OCI-LY7 (cell line): ENCODE results near the gene CPLANE1. TPM values are rescaled to one million over a fixed set of nuclear protein-coding genes. Genes with fewer than 3 reads are reported as not detected.

Experiments
- BruUV-seq: library from RNA; stranded (reverse); fragments of 400-500 nt; replicated peaks from 2 replicates; lab custom pipeline; 2021; lab: Mats Ljungman, UMichigan
- CTCF ChIA-PET: fragments of 300-600 bp; sonication (Branson Sonifier 250); formaldehyde crosslinking; loops from one replicate; lab custom pipeline; 2022; ENCODE audit warnings: antibody characterized with exemption; ENCODE audit not compliant: unreplicated experiment; lab: Charles Lee
- POLR2A ChIA-PET: fragments of 300-600 bp; sonication (Branson Sonifier 250); formaldehyde crosslinking; loops from one replicate; lab custom pipeline; 2022; ENCODE audit warnings: antibody characterized with exemption; lab: Charles Lee
- DNase-seq: peaks from one replicate; pipeline ENCODE4 v3.0.0-alpha.2; 2015; ENCODE audit warnings: low spot score
- H2AFZ ChIP-seq: fragments of 200-600 bp; sonication (generic), shearing (Covaris generic); 2 replicates; pipeline ENCODE4 v1.6.1; 2014; ENCODE audit warnings: mild to moderate bottlenecking, antibody characterized with exemption, low read length, moderate library complexity
- H3K27ac ChIP-seq: fragments of 200-600 bp; sonication (generic); 2 replicates; pipeline ENCODE4 v1.5.1; 2014; ENCODE audit warnings: mixed run types, low read depth, mild to moderate bottlenecking, moderate library complexity, low read length, inconsistent platforms; ENCODE audit not compliant: poor library complexity, severe bottlenecking
- H3K36me3 ChIP-seq: fragments of 200-600 bp; sonication (generic); 2 replicates; pipeline ENCODE4 v1.6.1; 2014; ENCODE audit warnings: mild to moderate bottlenecking, antibody characterized with exemption, low read length, moderate library complexity, mixed read lengths; ENCODE audit not compliant: insufficient read depth
- H3K4me1 ChIP-seq: fragments of 200-600 bp; sonication (generic); 2 replicates; pipeline ENCODE4 v1.5.1; 2014; ENCODE audit warnings: mild to moderate bottlenecking, low read length; ENCODE audit not compliant: insufficient read depth, poor library complexity, severe bottlenecking
- H3K4me2 ChIP-seq: fragments of 200-600 bp; sonication (generic); 2 replicates; pipeline ENCODE4 v1.6.1; 2014; ENCODE audit warnings: mild to moderate bottlenecking, low read length
- H3K4me3 ChIP-seq: fragments of 200-600 bp; sonication (generic); 2 replicates; pipeline ENCODE4 v1.5.1; 2014; ENCODE audit warnings: mild to moderate bottlenecking, low read depth, low read length; ENCODE audit not compliant: poor library complexity, severe bottlenecking
- H3K79me2 ChIP-seq: fragments of 200-600 bp; sonication (generic); 2 replicates; pipeline ENCODE4 v1.6.1; 2016; ENCODE audit warnings: low read depth, mild to moderate bottlenecking, low read length, moderate library complexity, mixed read lengths; ENCODE audit not compliant: insufficient read depth
- H3K9me2 ChIP-seq: fragments of 200-600 bp; sonication (generic); 2 replicates; pipeline ENCODE4 v1.6.1; 2016; ENCODE audit warnings: mild to moderate bottlenecking, low read length, mixed read lengths; ENCODE audit not compliant: insufficient read depth
- H3K9me3 ChIP-seq: fragments of 200-600 bp; sonication (generic); 2 replicates; pipeline ENCODE4 v1.6.1; 2014; ENCODE audit warnings: mild to moderate bottlenecking, mixed run types, low read length, mixed read lengths
- H4K20me1 ChIP-seq: fragments of 200-600 bp; sonication (generic); 2 replicates; pipeline ENCODE4 v1.6.1; 2014; ENCODE audit warnings: mild to moderate bottlenecking, antibody characterized with exemption, low read length, moderate library complexity, mixed read lengths; ENCODE audit not compliant: insufficient read depth
- CTCF ChIP-seq: fragments of 200-600 bp; sonication (generic); conservative IDR thresholded peaks from 2 replicates; pipeline ENCODE4 v1.5.1; 2014; ENCODE audit warnings: mild to moderate bottlenecking, antibody characterized with exemption, low read length, moderate library complexity, mixed read lengths
- EZH2phosphoT487 ChIP-seq: fragments of 200-600 bp; sonication (generic); IDR thresholded peaks from 2 replicates; pipeline ENCODE4 v1.6.1; 2018; ENCODE audit warnings: low read depth, borderline replicate concordance, mild to moderate bottlenecking, mixed run types, antibody characterized with exemption, low read length, moderate library complexity, mixed read lengths
- intact Hi-C: fragments of 100-400 bp; cut with micrococcal nuclease; formaldehyde crosslinking; loops from one replicate; pipeline ENCODE4 v1.10.0; 2022; ENCODE audit not compliant: unreplicated experiment
- total RNA-seq, 2 experiments: library from RNA; depleted of rRNA in 1 of 2; stranded (reverse); fragments of >200 nt in 1 of 2; shearing (Covaris generic) in 1 of 2; gene quantifications; 2 replicates each; pipeline ENCODE4 v1.2.3, GENCODE V29; 2014 to 2022

The CPLANE1 gene
- total RNA-seq, 2 experiments from 2014 or later, result 0.21 TPM; not detected in 1

GRCh38 chr5:37255774-37256358, 6.7 kb upstream of the CPLANE1 start:
- Histone ChIP-seq H3K4me2 (no peak overlapping the region), H2AFZ (no peak overlapping the region), H3K9me2 (no peaks in the 10 kb centered on the region), H3K36me3 (no peaks in the 10 kb centered on the region), H4K20me1 (no peaks in the 10 kb centered on the region), H3K79me2 (no peaks in the 10 kb centered on the region), H3K4me3 (no peak overlapping the region), H3K27ac (no peak overlapping the region), H3K9me3 (no peaks in the 10 kb centered on the region), H3K4me1 (no peaks in the 10 kb centered on the region)
- BruUV-seq, result no TSS peak
- ChIA-PET POLR2A (interaction anchor here (0.5 to 0.7 kb wide), 2 partner anchors 570 to 1480 kb away, joined by 3 to 5 read pairs; no protein-coding TSS in a partner anchor), CTCF (no interaction called here)
- no peak for DNase-seq
- TF ChIP-seq EZH2phosphoT487 (no peak), CTCF (no peak)
- intact Hi-C loops, result no loop called here

- Histone ChIP-seq H3K4me2 (no peak overlapping the region), H3K9me2 (no peaks in the 10 kb centered on the region), H3K79me2 (no peaks in the 10 kb centered on the region), H3K9me3 (no peaks in the 10 kb centered on the region), H3K27ac (no peak overlapping the region), H2AFZ (no peak overlapping the region), H3K4me1 (no peaks in the 10 kb centered on the region), H3K36me3 (no peaks in the 10 kb centered on the region), H4K20me1 (no peaks in the 10 kb centered on the region), H3K4me3 (no peak overlapping the region)
- CTCF ChIA-PET, result no interaction called here
- no peak for TF ChIP-seq CTCF
- no peak for TF ChIP-seq EZH2phosphoT487
- BruUV-seq, result no TSS peak
- no peak for DNase-seq
- POLR2A ChIA-PET, result interaction anchor here (0.8 kb wide), 1 partner anchor 90 kb away, joined by 3 read pairs; no protein-coding TSS in a partner anchor
- intact Hi-C loops, result no loop called here
Observed at GRCh38 chr5:37254581-37254980, 5.4 kb upstream of the CPLANE1 start.

GRCh38 chr5:37251665-37252064, 2.5 kb upstream of the CPLANE1 start:
- Histone ChIP-seq H3K79me2 (no peaks in the 10 kb centered on the region), H3K9me2 (no peaks in the 10 kb centered on the region), H4K20me1 (no peaks in the 10 kb centered on the region), H3K36me3 (no peaks in the 10 kb centered on the region), H3K27ac (no peak overlapping the region), H3K4me1 (no peaks in the 10 kb centered on the region), H3K9me3 (no peaks in the 10 kb centered on the region), H3K4me3 (no peak overlapping the region), H2AFZ (no peak overlapping the region), H3K4me2 (no peak overlapping the region)
- ChIA-PET CTCF (no interaction called here), POLR2A (no interaction called here)
- no TSS peak for BruUV-seq
- no peak for DNase-seq
- intact Hi-C loops, result no loop called here
- no peak for TF ChIP-seq CTCF
- TF ChIP-seq EZH2phosphoT487, result no peak
